ENCODE results near the gene JTB.

Gene JTB

DNA sequence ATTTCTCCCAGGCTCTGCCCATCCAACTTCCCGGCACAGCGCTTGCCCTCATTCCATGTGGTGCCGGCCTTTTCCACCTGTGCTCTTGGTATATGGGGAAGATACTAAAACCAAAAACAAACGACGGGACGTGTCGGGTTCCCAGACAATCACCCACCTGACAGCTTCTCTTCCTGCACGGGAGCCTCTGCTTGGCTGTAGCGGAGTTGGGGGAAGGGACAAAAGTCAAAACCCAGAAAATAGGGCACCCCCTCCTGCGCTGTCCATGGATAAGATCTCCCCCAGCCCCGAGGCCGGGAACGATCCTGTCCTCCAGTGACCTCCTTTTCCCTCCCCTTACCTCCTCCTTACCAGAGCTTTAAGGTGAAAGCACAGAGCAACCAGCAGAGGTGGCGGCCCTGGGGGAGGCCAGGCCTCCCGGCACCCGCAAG, 640 bp downstream of the JTB start:
- H3K4me3 ChIP-seq (ENCODE audit: low read length) = peak overlapping the region; percentile 96
- no peak for DNase-seq (ENCODE audit: low read depth)
- TF ChIP-seq, protein P1, sequence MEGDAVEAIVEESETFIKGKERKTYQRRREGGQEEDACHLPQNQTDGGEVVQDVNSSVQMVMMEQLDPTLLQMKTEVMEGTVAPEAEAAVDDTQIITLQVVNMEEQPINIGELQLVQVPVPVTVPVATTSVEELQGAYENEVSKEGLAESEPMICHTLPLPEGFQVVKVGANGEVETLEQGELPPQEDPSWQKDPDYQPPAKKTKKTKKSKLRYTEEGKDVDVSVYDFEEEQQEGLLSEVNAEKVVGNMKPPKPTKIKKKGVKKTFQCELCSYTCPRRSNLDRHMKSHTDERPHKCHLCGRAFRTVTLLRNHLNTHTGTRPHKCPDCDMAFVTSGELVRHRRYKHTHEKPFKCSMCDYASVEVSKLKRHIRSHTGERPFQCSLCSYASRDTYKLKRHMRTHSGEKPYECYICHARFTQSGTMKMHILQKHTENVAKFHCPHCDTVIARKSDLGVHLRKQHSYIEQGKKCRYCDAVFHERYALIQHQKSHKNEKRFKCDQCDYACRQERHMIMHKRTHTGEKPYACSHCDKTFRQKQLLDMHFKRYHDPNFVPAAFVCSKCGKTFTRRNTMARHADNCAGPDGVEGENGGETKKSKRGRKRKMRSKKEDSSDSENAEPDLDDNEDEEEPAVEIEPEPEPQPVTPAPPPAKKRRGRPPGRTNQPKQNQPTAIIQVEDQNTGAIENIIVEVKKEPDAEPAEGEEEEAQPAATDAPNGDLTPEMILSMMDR (IDR thresholded peaks at IDR 0.05; ENCODE audit: insufficient read depth, low read depth, low read length, missing control alignments) = no peak

GRCh38 chr1:153973525-153973924, 3.9 kb downstream of the JTB start:
- no peak overlapping the region for H3K4me3 ChIP-seq (ENCODE audit: low read length)
- TF ChIP-seq, protein P1 (IDR thresholded peaks at IDR 0.05; ENCODE audit: insufficient read depth, low read depth, low read length, missing control alignments) = no peak
- DNase-seq (ENCODE audit: low read depth) = no peak

DNA sequence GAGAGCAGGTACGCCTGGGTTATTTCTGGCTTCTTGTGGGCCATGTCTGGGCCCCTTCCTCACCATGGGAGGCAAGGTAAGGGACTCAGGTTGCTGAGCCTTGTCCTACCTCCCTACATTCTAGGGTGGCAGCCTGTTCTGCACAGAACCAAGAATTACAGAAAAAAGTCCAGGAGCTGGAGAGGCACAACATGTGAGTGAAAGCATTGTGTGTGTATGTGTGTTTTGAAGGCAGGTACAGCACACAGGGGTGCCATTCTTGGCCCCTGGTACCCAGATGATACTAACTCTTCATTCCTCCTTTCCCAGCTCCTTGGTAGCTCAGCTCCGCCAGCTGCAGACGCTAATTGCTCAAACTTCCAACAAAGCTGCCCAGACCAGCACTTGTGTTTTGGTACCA, 4.4 kb downstream of the JTB start:
- no peak overlapping the region for H3K4me3 ChIP-seq (ENCODE audit: low read length)
- TF ChIP-seq, protein P1 (IDR thresholded peaks at IDR 0.05; ENCODE audit: insufficient read depth, low read depth, low read length, missing control alignments) = no peak
- no peak for DNase-seq (ENCODE audit: low read depth)

- no peak for DNase-seq (ENCODE audit: low read depth)
- no peak overlapping the region for H3K4me3 ChIP-seq (ENCODE audit: low read length)
- TF ChIP-seq, protein P1 (IDR thresholded peaks at IDR 0.05; ENCODE audit: insufficient read depth, low read depth, low read length, missing control alignments) = no peak
Observed at GRCh38 chr1:153970346-153970745, 7.1 kb downstream of the JTB start.

DNA sequence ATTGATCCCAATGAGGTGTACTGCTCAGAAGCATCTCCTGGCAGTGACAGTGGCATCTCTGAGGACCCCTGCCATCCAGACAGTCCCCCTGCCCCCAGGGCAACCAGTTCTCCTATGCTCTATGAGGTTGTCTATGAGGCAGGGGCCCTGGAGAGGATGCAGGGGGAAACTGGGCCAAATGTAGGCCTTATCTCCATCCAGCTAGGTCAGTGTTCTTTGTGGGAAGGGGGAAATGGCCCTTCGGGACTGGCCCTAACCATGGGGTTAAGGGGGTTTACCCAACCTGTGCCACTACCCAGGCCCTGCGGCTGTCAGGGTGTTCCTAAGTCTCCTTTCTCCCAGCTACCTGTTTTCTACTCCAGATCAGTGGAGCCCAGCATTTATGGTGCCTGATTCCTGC, 8.5 kb downstream of the JTB start:
- H3K4me3 ChIP-seq (ENCODE audit: low read length) = no peak overlapping the region
- TF ChIP-seq, protein P1 (IDR thresholded peaks at IDR 0.05; ENCODE audit: insufficient read depth, low read depth, low read length, missing control alignments) = no peak
- DNase-seq (ENCODE audit: low read depth) = no peak

DNA sequence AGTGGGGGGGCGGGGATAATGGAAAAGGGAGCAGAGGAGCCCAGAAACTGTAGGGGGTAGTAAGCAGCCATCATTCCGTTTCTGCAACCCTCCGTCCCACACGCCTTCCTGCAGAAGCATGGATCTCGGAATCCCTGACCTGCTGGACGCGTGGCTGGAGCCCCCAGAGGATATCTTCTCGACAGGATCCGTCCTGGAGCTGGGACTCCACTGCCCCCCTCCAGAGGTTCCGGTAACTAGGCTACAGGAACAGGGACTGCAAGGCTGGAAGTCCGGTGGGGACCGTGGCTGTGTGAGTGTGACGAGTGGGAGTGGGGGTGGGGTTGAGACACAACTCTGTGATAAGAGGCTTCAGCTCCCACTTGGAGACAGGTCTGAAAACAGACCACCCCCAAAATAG, 9.1 kb downstream of the JTB start:
- H3K4me3 ChIP-seq (ENCODE audit: low read length) = peak overlapping the region; percentile 75
- DNase-seq (ENCODE audit: low read depth) = no peak
- TF ChIP-seq, protein P1 (IDR thresholded peaks at IDR 0.05; ENCODE audit: insufficient read depth, low read depth, low read length, missing control alignments) = no peak

DNA sequence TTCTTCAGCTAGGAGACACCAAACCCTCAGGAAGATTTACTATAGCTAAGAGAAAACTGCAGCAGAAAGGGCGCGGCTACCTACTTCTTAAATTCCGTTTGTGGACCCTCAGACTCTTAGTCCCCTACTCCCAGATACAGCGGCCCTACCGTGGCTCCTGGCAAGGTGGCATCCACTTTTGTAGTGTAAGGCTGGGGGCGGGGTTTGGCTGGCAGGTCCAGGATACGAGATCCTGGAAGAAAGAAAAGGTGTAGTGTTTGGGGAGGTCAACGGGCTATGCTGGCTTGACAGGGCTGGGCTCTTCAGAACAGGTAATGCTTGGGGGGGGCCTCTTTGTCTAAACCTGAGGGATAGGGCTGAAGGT, 9.5 kb downstream of the JTB start:
- TF ChIP-seq, protein P1 (IDR thresholded peaks at IDR 0.05; ENCODE audit: insufficient read depth, low read depth, low read length, missing control alignments) = no peak
- peak; percentile 38 for DNase-seq (ENCODE audit: low read depth)
- H3K4me3 ChIP-seq (ENCODE audit: low read length) = peak overlapping the region; percentile 75

Data from epithelial cell of esophagus (primary cell).